ENCODE data around the gene MPDU1.

DNA sequence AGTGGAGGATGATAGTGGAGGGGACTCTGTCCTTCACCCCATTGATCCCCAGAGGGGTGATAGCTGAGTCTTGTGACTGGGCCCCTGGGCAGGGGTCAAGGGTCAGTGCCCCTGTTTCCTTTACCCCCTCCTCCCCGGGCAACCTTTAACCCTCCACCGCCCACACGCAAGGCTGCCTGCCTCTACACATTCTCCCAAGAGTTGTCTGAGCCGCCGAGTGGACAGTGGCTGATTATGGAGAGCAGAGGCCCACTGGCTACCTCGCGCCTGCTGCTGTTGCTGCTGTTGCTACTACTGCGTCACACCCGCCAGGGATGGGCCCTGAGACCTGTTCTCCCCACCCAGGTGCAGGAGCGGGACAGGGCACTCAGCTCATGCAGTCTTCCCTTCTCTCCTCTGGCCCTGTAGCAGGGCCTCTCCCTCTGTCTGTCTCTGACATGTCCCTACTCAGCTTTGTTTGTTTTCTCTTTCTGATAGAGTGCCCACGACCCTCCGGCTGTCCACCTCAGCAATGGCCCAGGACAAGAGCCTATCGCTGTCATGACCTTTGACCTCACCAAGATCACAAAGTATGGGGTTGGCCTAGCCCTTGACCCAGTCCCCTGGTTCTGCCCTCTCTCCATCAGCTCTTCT lies 46.4 kb downstream of the MPDU1 start, which contains the start of gene SHBG:
- TF ChIP-seq KLF5 (IDR thresholded peaks at IDR 0.05; ENCODE audit: partially characterized antibody) (no peak), CTCF (IDR thresholded peaks at IDR 0.05 in 2 of 3, conservative IDR thresholded peaks at IDR 0.05 in 1 of 3; ENCODE audit: control insufficient read depth in 2 of 3, extremely low read depth in 1 of 3, insufficient read depth in 1 of 3, low read depth in 3 of 3, low read length in 3 of 3) (no peak), RFX5 (IDR thresholded peaks at IDR 0.05; ENCODE audit: low read depth, low read length) (no peak), HDAC2 (IDR thresholded peaks at IDR 0.05) (no peak), NR2C2 (IDR thresholded peaks at IDR 0.05; ENCODE audit: borderline replicate concordance, control insufficient read depth, insufficient read length, low read depth) (no peak), FOS (IDR thresholded peaks at IDR 0.05; ENCODE audit: borderline replicate concordance, extremely low read depth, insufficient read length) (no peak), ZBTB40 (IDR thresholded peaks at IDR 0.05; ENCODE audit: borderline replicate concordance) (no peak), POLR2A (IDR thresholded peaks at IDR 0.05; ENCODE audit: low read depth, low read length) (no peak), SUZ12 (IDR thresholded peaks at IDR 0.05; ENCODE audit: unreplicated experiment) (no peak), EP300 (IDR thresholded peaks at IDR 0.05; ENCODE audit: borderline replicate concordance in 1 of 2, control insufficient read depth in 1 of 2, low read depth in 2 of 2, low read length in 2 of 2) (no peak), RAD21 (IDR thresholded peaks at IDR 0.05; ENCODE audit: insufficient read depth, low read depth, low read length) (no peak), POLR2AphosphoS5 (IDR thresholded peaks at IDR 0.05; ENCODE audit: low read length) (no peak)

All from GM12878 (cell line).